HuH-7.5 (cell line): ENCODE data around the gene CDH8.
"Not testable (repeated sequence)": the region's sequence is repeated elsewhere in the genome, so short reads cannot be mapped to it uniquely, and the experiment has no call there.

Experiments used
- DNase-seq: peaks from one replicate; pipeline ENCODE4 v3.0.0; 2011; ENCODE audit warnings: low spot score

CDH8 gene

DNA sequence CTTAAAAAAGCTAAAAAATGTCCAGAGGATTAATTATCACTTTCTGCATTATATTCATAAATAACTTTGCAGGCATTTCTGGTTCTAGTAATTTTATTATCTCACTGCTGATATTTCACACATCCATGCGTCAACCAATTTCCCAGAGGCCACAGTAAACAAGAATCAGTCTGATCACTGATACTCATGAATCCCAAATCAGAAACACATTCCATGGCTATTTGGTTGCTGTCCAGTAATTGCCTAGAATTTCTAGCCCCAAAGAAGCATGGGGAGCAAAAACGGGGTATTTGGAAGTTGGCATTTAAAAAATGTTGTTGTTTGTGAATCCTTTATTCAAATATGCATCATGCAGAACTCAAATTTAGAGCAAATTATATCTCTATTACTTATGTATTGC, 244.8 kb downstream of the CDH8 start:
- DNase-seq = no peak

- DNase-seq = not testable (repeated sequence)
Measured at GRCh38 chr16:61781855-61782254, 254.4 kb downstream of the CDH8 start.

DNA sequence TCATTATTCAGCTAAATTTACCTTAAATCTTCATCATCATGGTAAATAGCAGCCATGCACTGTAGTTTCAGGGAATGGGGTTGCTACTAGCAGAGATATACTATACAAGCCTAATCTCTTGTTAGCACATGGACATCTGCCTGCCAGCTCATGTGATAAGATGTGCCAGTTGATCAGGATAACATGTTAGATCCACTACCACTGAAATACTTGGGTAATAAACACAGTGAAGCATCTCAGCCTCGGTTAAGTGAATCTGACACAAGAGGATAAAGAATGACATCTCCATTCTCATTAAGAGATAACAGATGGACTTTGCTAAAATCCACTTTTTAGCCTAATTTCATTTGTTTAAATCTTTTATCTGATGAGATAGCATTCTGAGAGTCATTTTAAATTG, 256.1 kb downstream of the CDH8 start:
- no peak for DNase-seq

GRCh38 chr16:61770301-61770700, 265.9 kb downstream of the CDH8 start:
- no peak for DNase-seq

DNA sequence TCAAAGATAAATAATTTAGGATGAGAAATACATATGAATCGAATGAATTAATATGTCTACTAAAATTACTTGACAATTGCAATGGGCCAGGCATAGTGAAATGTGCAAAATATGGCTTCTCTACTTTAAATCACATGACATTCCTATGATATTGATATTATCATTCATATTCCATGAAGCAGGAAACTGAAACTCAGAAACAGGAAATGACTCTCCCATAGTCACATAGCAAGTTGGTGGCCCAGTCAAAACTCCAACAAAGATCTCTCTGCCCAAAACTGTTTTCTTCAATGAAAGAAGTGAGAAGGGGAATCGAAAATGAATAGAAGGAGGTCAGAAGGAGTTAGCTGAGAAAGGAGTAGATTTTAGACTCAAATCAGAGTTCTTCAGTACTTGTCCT, 272.2 kb downstream of the CDH8 start:
- no peak for DNase-seq

- no peak for DNase-seq
Measured at GRCh38 chr16:61763013-61763412, 273.2 kb downstream of the CDH8 start.

DNA sequence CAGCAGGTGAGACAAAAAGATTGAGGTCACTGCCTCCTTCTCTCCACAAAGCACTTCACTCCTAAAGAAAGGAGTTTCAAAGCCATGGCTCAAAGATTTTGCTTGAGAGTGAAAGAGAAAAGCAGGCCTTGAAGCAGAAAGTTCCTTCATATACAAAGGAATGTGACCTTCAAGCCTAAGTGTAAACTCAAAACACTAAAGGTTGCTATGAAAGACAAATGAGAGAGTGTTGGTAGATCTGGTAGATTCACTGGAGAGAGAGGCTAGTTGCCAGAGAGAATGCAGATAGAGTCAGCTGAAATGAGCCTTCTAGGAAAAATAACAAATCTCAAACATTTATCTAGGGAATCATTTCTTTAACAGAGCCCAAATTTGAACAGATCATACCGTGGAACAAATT, 305.2 kb downstream of the CDH8 start:
- DNase-seq = no peak

DNA sequence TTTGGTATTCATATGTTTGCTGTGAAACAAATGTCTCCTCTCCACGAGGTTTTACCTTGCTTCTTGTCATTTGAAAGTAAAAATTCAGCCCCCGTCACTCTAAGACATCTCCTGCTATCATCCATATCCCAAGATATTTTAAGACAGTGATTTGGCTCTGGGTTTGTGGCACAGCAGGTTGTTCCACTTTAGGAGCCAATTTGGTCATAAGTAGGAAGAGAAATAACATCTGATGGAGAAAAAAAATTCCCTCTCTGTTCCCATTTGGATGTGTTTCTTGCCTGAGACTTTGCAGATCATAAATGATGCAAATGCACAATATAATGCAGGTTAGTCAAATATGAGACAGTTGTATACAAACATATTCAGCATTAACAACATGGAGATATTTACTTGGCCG, 309.5 kb downstream of the CDH8 start:
- no peak for DNase-seq

DNA sequence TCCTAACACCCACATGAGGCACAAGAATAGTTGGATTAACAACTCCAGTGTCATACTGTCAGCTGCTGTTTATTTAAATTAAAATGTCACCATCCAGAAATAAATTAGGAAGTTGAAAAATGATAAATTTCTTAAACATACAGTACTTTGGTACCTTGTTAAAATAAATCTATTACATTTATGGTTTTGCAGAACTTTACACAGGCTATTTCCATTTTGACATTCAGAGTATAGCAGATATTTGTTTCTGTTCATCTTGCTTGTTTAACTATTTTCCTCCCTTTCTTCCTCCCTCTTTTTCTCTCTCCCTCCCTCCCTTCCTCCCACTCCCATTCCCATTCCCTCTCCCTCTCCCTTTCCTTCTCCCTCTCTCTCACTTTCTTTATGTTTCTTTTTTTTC, 310.1 kb downstream of the CDH8 start:
- DNase-seq = no peak

DNA sequence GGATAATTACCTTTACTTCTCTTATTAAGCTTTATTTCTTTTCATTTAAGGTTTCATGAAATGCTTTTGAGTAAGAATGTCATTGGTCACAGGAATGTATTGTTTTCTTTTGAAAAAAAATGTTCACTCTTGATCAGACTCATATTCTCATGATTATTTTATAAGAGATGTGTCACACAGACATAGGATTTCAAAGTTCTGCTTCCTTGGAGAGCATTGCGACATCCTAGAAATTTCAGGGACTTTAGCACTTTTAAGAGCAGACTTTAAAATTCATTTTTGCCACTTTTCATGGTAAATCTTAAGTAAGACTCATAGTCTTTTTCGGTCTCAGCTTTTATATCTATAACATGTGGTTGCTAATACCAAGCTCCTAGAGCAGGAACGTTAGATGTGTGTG, 314.7 kb downstream of the CDH8 start:
- no peak for DNase-seq

GRCh38 chr16:61715393-61715792, 320.8 kb downstream of the CDH8 start:
- DNase-seq = no peak

DNA sequence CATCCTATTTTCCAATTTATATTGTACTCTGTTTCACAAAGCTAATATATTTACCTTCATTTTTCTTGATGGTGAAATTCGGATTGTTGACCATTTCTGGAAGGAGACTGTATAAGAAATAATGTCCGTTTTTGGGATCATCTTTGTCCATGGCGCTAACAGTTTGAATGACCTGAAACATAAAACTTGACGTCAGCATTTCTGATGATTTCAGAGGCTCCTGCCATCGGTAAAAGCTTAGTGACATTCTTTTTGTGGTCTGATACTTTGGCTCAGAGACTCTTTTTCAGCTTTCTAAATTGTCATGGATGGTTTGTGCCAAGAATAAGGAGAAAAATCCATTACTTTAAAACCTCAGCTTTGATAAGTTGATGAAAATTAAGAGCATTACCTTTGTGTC, 322.5 kb downstream of the CDH8 start:
- no peak for DNase-seq

DNA sequence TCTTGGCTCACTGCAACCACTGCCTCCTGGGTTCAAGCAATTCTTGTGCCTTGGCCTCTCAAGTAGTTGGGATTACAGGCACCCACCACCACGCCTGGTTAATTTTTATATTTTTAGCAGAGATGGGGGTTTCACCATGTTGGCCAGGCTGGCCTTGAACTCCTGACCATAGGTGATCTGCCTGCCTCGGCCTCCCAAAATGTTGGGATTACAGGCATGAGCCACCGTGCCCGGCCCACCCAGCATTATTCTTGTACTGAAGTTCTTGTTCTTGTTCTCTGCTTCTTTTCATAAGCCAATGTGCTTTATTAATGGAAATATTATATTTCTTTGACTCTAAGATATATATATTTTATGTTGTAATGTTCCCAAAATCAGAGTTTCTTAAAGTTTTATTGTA, 336.6 kb downstream of the CDH8 start:
- not testable (repeated sequence) for DNase-seq

GRCh38 chr16:61684541-61684940, 351.7 kb downstream of the CDH8 start:
- DNase-seq = no peak

DNA sequence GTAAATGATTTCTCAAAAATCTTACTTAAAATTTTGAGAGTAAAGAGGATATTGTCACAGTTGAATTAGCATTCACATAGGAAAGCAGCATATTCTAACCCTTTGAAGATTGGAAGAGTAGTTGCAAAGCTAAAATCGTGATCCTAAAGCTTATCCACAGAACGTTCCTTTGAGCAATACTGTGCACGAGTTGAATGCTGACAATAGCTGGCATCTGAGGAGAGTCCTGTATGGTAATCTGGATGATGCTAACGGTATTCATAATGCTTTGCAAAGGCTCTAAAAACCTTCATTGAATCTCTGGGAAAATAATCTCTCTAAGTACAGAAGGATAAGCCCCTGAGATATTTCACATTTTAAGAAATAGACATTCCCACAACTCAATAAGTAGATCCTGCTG, 354.6 kb downstream of the CDH8 start:
- no peak for DNase-seq

GRCh38 chr16:61681124-61681523, 355.1 kb downstream of the CDH8 start:
- DNase-seq = no peak

DNA sequence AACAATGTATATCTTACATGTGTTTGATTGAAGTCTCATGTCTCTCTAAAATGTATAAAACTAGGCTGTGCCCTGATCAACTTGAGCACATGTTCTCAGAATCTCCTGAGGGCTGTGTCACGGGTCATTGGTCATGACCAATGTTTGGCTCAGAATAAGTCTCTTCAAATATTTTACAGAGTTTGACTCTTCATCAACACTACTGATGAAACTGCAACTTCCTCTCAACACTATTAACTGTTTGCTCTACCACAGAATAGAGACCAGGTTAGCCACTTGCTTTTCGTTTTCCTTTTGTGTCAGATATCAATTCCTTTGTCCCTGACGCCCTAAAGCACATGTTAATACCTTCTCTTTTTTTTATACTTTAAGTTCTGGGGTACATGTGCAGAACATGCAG, 358.1 kb downstream of the CDH8 start:
- DNase-seq = no peak

GRCh38 chr16:61677776-61678175, 358.5 kb downstream of the CDH8 start:
- DNase-seq = no peak

DNA sequence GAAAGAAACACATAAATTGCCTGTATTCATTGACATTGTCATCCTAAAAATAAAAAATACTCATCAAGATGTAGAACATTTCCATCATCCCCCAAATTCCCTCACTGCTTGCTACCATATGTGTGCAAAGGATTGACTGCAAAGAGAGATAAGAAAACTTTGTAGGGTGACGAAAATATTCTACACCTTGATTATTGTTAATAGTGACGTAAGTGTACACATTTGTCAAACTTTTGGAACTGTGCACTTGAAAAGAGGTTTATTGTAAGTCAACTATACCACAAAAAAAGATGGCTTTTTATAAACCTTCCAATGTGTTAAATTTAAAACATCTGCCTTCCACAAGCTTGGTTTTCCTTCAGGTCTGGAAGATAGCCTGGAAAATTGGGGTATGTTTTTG, 359.5 kb downstream of the CDH8 start:
- DNase-seq = no peak

DNA sequence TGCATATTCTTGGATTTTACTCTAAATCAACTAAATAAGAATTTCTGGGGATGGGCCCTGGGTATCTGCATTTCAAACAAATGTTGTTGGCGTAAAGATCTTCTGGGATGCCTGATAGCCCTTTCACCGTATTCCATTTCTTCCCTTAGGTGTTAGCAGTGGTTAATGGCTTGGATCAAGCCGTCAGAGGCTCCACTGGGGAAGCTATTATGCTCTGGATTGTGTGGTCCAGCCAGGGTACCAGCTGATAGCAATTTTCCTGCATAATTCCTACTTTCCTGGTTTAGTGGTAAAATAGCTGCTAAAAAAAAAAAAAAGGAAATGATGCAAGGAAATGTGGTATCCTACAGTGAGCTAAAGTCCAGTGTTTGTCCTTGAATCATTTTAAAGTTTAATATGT, 365.1 kb downstream of the CDH8 start:
- DNase-seq = no peak

GRCh38 chr16:61665512-61665911, 370.7 kb downstream of the CDH8 start:
- no peak for DNase-seq

DNA sequence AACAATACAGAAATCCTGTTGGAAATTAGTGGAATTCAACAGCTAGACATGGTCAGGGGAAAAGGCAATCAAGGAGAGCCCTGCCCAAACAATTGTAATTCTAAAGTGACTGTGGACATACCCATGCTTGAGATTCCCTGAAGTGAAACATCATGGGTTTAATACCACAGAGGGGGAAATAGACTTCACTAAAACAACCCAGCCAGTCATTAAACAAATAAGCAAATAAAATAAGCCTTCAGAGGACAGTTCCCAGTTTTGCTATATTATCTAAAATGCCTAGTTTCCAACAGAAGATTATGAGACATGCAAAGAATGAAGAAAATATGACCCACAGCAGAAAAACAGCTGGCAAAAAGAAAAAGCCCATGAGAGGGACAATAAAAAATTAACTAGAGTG, 376.3 kb downstream of the CDH8 start:
- no peak for DNase-seq

GRCh38 chr16:61654962-61655361, 381.3 kb downstream of the CDH8 start:
- no peak for DNase-seq

- no peak for DNase-seq
Measured at GRCh38 chr16:61653544-61653943, 382.7 kb downstream of the CDH8 start.

DNA sequence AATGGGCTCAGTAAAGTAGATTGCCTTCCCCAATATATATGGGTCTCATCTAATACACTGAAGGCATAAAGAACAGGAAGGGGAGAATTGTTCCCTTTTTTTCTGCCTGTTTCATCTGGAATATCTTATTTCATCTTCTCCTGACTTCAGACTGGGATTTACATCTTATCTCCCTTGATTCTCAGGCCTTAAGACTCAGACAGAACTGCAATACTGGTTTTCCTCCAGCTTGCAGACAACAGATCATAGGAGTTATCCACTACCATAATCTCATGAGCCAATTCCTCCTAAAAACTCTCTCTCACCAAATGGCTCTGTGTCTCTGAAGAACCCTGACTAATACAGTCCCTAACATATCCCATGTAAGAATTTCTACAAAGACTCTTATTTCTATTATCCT, 390.7 kb downstream of the CDH8 start:
- DNase-seq = no peak
